Measurements from ENCODE around the gene SGTA. TPM values are rescaled to one million over a fixed set of nuclear protein-coding genes. Genes with fewer than 3 reads are reported as not detected.

SGTA gene
- polyA plus RNA-seq, 1 donor (not counting 4 experiments of a cell fraction or from before 2014, with no cell fraction given) = 36.1 TPM

- FAIRE-seq (no peak), DNase-seq (ENCODE audit: low read depth, low spot score) (no peak)
- H3K4me1 ChIP-seq (ENCODE audit: control insufficient read depth, extremely low read depth, insufficient read depth, low read length) = no peaks in the 10 kb centered on the region
- no peak overlapping the region for H2AFZ ChIP-seq (ENCODE audit: control insufficient read depth, low read length)
- H3K27me3 ChIP-seq (ENCODE audit: control insufficient read depth, extremely low read depth, insufficient read depth, low read length) = no peaks in the 10 kb centered on the region
- H3K9me3 ChIP-seq (ENCODE audit: control insufficient read depth, low read depth, low read length) = no peaks in the 10 kb centered on the region
- peaks cover 4% of the 10 kb centered on the region for H3K79me2 ChIP-seq (ENCODE audit: control insufficient read depth, insufficient read depth, low read length)
- dilution Hi-C loops (cut with MboI; ENCODE audit: extremely low pct_ligation_motif_present, low sequenced_read_pairs) = no loop called here
- no peak overlapping the region for H3K4me2 ChIP-seq (ENCODE audit: control insufficient read depth, extremely low read depth, insufficient read depth, low read depth, low read length)
- peaks cover 25 to 50% of the 10 kb centered on the region in 2 experiments for H3K36me3 ChIP-seq (ENCODE audit: control insufficient read depth in 2 of 2, extremely low read depth in 1 of 2, insufficient read depth in 2 of 2, low read length in 2 of 2)
- no peak for TF ChIP-seq EZH2 (IDR thresholded peaks at IDR 0.05; ENCODE audit: low read length)
- TF ChIP-seq CTCF (optimal IDR thresholded peaks at IDR 0.05 in 1 of 3, IDR thresholded peaks at IDR 0.05 in 1 of 3, conservative IDR thresholded peaks at IDR 0.05 in 1 of 3; ENCODE audit: extremely low read depth in 1 of 3, insufficient read depth in 2 of 3, low read length in 3 of 3) = no peak
- no peak overlapping the region for H3K27ac ChIP-seq (ENCODE audit: control insufficient read depth, insufficient read depth, low read length)
- H4K20me1 ChIP-seq (ENCODE audit: control insufficient read depth, extremely low read depth, insufficient read depth, low read length) = no peaks in the 10 kb centered on the region
- H3K4me3 ChIP-seq (ENCODE audit: control insufficient read depth in 2 of 3, extremely low read depth in 1 of 3, insufficient read depth in 2 of 3, low read depth in 1 of 3, low read length in 3 of 3) = no peak overlapping the region
- no peak overlapping the region for H3K9ac ChIP-seq (ENCODE audit: control insufficient read depth, extremely low read depth, insufficient read depth, low read length)
- no peaks in the 10 kb centered on the region for H3K9me1 ChIP-seq (ENCODE audit: control insufficient read depth, extremely low read depth, insufficient read depth, low read length)
Measured at GRCh38 chr19:2795827-2796658, 13.0 kb upstream of the SGTA start.

GRCh38 chr19:2793577-2793976 is 10.5 kb upstream of the SGTA start:
- no peak overlapping the region for H3K4me2 ChIP-seq (ENCODE audit: control insufficient read depth, extremely low read depth, insufficient read depth, low read depth, low read length)
- no peaks in the 10 kb centered on the region for H3K4me1 ChIP-seq (ENCODE audit: control insufficient read depth, extremely low read depth, insufficient read depth, low read length)
- no peaks in the 10 kb centered on the region for H3K9me1 ChIP-seq (ENCODE audit: control insufficient read depth, extremely low read depth, insufficient read depth, low read length)
- TF ChIP-seq EZH2 (IDR thresholded peaks at IDR 0.05; ENCODE audit: low read length) = no peak
- TF ChIP-seq CTCF (optimal IDR thresholded peaks at IDR 0.05 in 1 of 3, IDR thresholded peaks at IDR 0.05 in 1 of 3, conservative IDR thresholded peaks at IDR 0.05 in 1 of 3; ENCODE audit: extremely low read depth in 1 of 3, insufficient read depth in 2 of 3, low read length in 3 of 3) = no peak
- H3K27ac ChIP-seq (ENCODE audit: control insufficient read depth, insufficient read depth, low read length) = no peak overlapping the region
- H4K20me1 ChIP-seq (ENCODE audit: control insufficient read depth, extremely low read depth, insufficient read depth, low read length) = no peaks in the 10 kb centered on the region
- no peaks in the 10 kb centered on the region for H3K27me3 ChIP-seq (ENCODE audit: control insufficient read depth, extremely low read depth, insufficient read depth, low read length)
- H2AFZ ChIP-seq (ENCODE audit: control insufficient read depth, low read length) = no peak overlapping the region
- no peak overlapping the region for H3K9ac ChIP-seq (ENCODE audit: control insufficient read depth, extremely low read depth, insufficient read depth, low read length)
- dilution Hi-C loops (cut with MboI; ENCODE audit: extremely low pct_ligation_motif_present, low sequenced_read_pairs) = no loop called here
- H3K4me3 ChIP-seq (ENCODE audit: control insufficient read depth in 2 of 3, extremely low read depth in 1 of 3, insufficient read depth in 2 of 3, low read depth in 1 of 3, low read length in 3 of 3) = no peak overlapping the region
- H3K36me3 ChIP-seq (ENCODE audit: control insufficient read depth in 2 of 2, extremely low read depth in 1 of 2, insufficient read depth in 2 of 2, low read length in 2 of 2) = peaks cover 29 to 41% of the 10 kb centered on the region in 2 experiments
- no peaks in the 10 kb centered on the region for H3K9me3 ChIP-seq (ENCODE audit: control insufficient read depth, low read depth, low read length)
- DNase-seq (ENCODE audit: low read depth, low spot score) = no peak
- no peak for FAIRE-seq
- H3K79me2 ChIP-seq (ENCODE audit: control insufficient read depth, insufficient read depth, low read length) = peaks cover 25% of the 10 kb centered on the region

All from keratinocyte (primary cell).